Stimulated activated CD8-positive, alpha-beta memory T cell treated with anti-CD3 and anti-CD28 coated beads, Interleukin-15, amount 100 ng/mL, for 1 hour (primary cell): ENCODE measurements around the gene CDYL2.
"Not testable (repeated sequence)": the region's sequence is repeated elsewhere in the genome, so short reads cannot be mapped to it uniquely, and the experiment has no call there.

Experiments used
- DNase-seq: peaks from one replicate; pipeline ENCODE4 v3.0.0-alpha.2; 2020; ENCODE audit warnings: low read depth

Gene CDYL2

GRCh38 chr16:80669673-80670072 is 134.7 kb downstream of the CDYL2 start:
- no peak for DNase-seq

- DNase-seq, result no peak
These were observed 136.5 kb downstream of the CDYL2 start for GRCh38 chr16:80667925-80668324.

- DNase-seq, result no peak
These were observed 137.2 kb downstream of the CDYL2 start for GRCh38 chr16:80667251-80667560.

GRCh38 chr16:80666378-80667250 is 137.8 kb downstream of the CDYL2 start:
- DNase-seq, result no peak

- DNase-seq, result no peak
These were observed 139.0 kb downstream of the CDYL2 start for GRCh38 chr16:80665356-80665755.

- no peak for DNase-seq
These were observed 139.6 kb downstream of the CDYL2 start for GRCh38 chr16:80664786-80665185.

- no peak for DNase-seq
These were observed 140.2 kb downstream of the CDYL2 start for GRCh38 chr16:80664226-80664625.

GRCh38 chr16:80663078-80663477 is 141.3 kb downstream of the CDYL2 start:
- no peak for DNase-seq

- no peak for DNase-seq
These were observed 144.5 kb downstream of the CDYL2 start for GRCh38 chr16:80659865-80660264.

GRCh38 chr16:80656711-80657150 is 147.7 kb downstream of the CDYL2 start:
- DNase-seq, result no peak

GRCh38 chr16:80656161-80656560 is 148.2 kb downstream of the CDYL2 start:
- no peak for DNase-seq

GRCh38 chr16:80655751-80656150 is 148.6 kb downstream of the CDYL2 start:
- DNase-seq, result no peak

GRCh38 chr16:80654094-80654862 is 150.1 kb downstream of the CDYL2 start:
- no peak for DNase-seq

GRCh38 chr16:80652441-80652840 is 152.0 kb downstream of the CDYL2 start:
- DNase-seq, result no peak

- not testable (repeated sequence) for DNase-seq
These were observed 154.1 kb downstream of the CDYL2 start for GRCh38 chr16:80650281-80650680.

- DNase-seq, result no peak
These were observed 164.1 kb downstream of the CDYL2 start for GRCh38 chr16:80640316-80640715.

GRCh38 chr16:80639636-80640035 is 164.8 kb downstream of the CDYL2 start:
- no peak for DNase-seq

GRCh38 chr16:80637621-80638020 is 166.8 kb downstream of the CDYL2 start:
- no peak for DNase-seq

- no peak for DNase-seq
These were observed 172.8 kb downstream of the CDYL2 start for GRCh38 chr16:80631581-80631980.

GRCh38 chr16:80628254-80628653 is 176.1 kb downstream of the CDYL2 start:
- DNase-seq, result no peak

- DNase-seq, result no peak
These were observed 177.3 kb downstream of the CDYL2 start for GRCh38 chr16:80627108-80627507.

- no peak for DNase-seq
These were observed 181.0 kb downstream of the CDYL2 start for GRCh38 chr16:80623376-80623775.

- DNase-seq, result no peak
These were observed 182.4 kb downstream of the CDYL2 start for GRCh38 chr16:80622007-80622406.
